Fibroblast of pulmonary artery (primary cell): ENCODE results near the gene CNTNAP2.

Source experiments
- DNase-seq: peaks from one replicate; pipeline ENCODE4 v3.0.0-alpha.2; 2010; ENCODE audit warnings: low read depth
- H3K4me3 ChIP-seq: replicated peaks from 2 replicates; pipeline ENCODE4 v1.5.1; 2011; ENCODE audit warnings: low read depth, mild to moderate bottlenecking, control low read depth, low read length, moderate library complexity
- TF ChIP-seq, protein P1 (sequence below): IDR thresholded peaks from 2 replicates; pipeline ENCODE4 v1.5.1; 2011; ENCODE audit warnings: mild to moderate bottlenecking, control low read depth, low read length, inconsistent platforms; ENCODE audit errors: missing control alignments

CNTNAP2 gene

DNA sequence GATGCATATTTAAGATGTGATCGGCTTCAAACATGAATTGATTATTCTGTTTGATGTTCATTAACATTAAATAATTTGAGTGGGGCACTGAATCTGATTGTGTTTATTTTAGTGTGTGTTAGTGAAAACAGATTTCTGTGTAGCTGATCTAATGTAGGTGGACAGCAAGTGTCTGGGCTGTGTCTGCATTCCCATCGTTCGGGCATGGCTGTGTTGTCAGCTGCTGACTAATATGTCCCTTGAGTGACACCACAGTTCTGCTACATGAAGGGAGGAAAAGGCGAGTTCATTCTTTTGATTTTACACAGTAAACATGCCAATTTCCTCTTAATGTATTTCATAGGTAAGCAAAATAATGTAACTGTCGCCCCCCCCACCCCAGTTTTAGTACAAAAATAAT is 203.0 kb downstream of the CNTNAP2 start:
- TF ChIP-seq, protein P1, sequence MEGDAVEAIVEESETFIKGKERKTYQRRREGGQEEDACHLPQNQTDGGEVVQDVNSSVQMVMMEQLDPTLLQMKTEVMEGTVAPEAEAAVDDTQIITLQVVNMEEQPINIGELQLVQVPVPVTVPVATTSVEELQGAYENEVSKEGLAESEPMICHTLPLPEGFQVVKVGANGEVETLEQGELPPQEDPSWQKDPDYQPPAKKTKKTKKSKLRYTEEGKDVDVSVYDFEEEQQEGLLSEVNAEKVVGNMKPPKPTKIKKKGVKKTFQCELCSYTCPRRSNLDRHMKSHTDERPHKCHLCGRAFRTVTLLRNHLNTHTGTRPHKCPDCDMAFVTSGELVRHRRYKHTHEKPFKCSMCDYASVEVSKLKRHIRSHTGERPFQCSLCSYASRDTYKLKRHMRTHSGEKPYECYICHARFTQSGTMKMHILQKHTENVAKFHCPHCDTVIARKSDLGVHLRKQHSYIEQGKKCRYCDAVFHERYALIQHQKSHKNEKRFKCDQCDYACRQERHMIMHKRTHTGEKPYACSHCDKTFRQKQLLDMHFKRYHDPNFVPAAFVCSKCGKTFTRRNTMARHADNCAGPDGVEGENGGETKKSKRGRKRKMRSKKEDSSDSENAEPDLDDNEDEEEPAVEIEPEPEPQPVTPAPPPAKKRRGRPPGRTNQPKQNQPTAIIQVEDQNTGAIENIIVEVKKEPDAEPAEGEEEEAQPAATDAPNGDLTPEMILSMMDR, result no peak
- no peak for DNase-seq
- no peak overlapping the region for H3K4me3 ChIP-seq

DNA sequence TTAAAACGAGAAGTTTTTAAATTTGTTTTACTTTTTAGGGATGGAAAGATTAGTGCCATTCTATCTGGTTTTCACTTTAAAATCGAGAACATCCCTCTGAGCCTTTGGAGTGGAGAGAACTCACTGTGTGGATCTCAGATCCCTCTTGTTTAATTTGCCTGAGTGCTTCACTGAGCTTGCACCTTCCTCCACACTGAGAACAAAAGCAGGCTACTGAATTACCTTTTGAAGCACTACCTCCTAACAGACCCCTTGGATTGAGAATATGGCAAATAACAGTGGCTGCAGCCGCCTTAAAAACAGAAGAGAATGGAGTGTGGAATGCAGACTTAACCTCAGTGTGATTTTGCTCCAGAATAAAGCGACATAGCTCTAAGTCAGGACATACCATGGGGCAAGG is 204.7 kb downstream of the CNTNAP2 start:
- H3K4me3 ChIP-seq, result no peak overlapping the region
- DNase-seq, result no peak
- TF ChIP-seq, protein P1, result no peak

DNA sequence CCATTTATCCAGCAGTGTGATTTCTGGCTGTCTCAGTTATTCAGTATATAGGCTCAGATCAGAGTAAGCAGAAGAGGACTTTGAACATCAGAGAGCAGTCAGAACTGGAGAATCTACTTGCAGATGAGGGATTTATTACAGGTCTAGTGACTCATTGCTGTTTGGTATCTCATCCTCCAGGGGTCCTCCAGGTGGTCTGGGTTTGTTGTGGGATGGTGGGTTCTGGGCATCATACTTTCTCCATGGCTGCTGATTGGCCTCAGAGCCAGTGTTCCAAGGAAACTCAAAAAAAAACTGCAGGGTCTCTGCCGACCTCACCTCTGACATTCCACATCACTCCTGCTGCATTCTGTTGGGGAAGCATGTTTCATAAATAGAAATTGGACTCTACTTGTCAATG is 214.8 kb downstream of the CNTNAP2 start:
- TF ChIP-seq, protein P1, result no peak
- H3K4me3 ChIP-seq, result no peak overlapping the region
- DNase-seq, result no peak

DNA sequence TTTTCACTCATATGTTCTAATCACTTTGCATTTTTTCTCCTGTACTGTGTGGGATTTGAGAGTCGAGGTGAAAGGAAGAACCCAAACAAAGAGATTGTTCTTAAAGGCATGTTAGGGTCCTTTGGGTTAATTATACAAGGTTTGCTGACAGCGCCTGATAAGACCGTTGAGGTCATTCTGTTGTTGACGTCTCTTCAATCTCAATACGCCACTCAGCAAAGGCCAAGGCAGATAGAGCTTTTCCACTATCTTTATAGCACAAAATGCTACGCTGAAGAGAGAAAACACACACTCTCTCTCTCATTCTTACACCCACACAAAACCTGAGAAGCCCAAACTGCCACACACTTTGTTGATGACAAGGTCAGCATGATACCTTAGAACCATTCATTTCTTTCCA is 228.7 kb downstream of the CNTNAP2 start:
- no peak for DNase-seq
- no peak overlapping the region for H3K4me3 ChIP-seq
- TF ChIP-seq, protein P1, result no peak

DNA sequence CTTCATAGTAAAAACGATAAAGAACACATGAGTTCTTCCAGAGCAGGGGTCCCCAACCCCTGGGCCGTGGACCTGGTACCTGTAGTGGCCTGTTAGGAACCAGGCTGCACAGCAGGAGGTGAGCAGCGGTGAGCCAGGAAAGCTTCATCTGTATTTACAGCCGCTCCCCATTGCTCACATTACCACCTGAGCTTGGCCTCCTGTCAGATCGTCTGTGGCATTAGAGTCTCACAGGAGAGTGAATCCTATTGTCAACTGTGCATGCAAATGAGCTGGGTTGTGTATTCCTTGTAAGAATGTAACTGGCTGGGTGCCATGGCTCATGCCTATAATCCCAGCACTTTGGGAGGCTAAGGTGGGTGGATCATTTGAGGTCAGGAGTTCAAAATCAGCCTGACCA is 229.5 kb downstream of the CNTNAP2 start:
- no peak overlapping the region for H3K4me3 ChIP-seq
- DNase-seq, result no peak
- TF ChIP-seq, protein P1, result no peak

DNA sequence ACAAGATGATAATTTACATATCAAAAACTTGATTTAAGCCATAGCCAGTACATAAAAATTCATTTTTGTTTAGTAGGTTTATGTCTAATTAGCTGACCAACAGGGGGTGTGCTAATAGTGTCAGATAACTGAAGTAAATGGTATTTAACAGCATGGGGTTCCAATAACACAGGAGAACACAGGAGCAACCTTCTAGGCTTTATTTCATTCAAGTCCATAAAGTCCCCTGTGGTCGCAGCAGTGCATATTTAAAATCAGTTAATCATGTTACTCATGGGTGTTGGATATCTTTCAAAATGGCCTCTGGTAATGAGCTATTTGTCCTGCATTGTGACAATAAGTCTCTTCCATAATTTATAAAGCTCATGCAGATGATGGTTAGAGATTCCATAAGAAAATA is 238.6 kb downstream of the CNTNAP2 start:
- TF ChIP-seq, protein P1, result no peak
- DNase-seq, result no peak
- no peak overlapping the region for H3K4me3 ChIP-seq

DNA sequence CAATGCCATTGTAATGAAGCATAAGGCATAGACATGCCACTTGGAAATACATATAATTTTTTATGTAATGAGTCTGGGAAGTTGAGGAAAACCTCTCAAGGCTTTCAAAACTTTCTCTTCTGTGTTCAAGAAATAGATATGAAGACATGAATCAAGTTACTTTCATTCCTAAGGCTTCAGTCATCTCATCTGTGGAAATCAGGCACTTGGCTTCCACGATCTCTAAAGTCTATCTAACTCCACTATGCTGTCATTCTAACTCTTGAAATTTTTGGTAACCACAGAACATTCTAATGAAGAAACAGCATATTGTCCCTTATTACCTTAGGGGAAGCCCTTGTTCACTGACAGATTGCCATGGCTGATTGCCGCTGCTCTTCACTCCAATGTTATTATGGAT is 242.6 kb downstream of the CNTNAP2 start:
- no peak overlapping the region for H3K4me3 ChIP-seq
- TF ChIP-seq, protein P1, result no peak
- DNase-seq, result no peak
